ENCODE data around the gene ARHGEF28.

Gene ARHGEF28

DNA sequence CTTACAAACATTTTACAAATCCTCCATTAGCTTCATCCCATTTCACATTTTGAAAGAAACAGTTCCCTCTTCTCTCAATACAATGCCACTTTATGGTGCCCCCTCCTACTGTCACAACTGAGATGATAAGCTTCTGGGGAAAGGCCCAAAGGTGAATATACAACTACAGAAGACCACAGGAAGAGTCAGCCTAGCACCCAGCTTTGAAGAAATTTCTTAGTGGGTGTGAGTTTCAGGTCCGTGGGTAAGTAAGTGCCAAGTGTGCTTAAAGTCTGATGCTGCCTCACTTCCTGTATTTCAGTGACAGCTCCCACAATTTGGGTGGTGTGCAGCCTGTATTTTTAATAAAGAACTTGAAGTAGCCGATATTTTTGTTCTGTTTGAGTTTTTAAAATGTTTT is 68.1 kb downstream of the ARHGEF28 start:
- no peak overlapping the region for H2AFZ ChIP-seq (ENCODE audit: insufficient read depth, low read length, poor library complexity)
- no peaks in the 10 kb centered on the region for H3K79me2 ChIP-seq (ENCODE audit: control insufficient read depth, insufficient read depth, low read length, poor library complexity)
- H3K18ac ChIP-seq (ENCODE audit: low read length): no peak overlapping the region
- H3K23ac ChIP-seq (ENCODE audit: low read length): no peak overlapping the region
- no peak overlapping the region for H4K8ac ChIP-seq (ENCODE audit: low read depth, low read length)
- H2BK120ac ChIP-seq (ENCODE audit: insufficient read depth, low read length, poor library complexity): no peak overlapping the region
- H3K4me3 ChIP-seq (ENCODE audit: low read depth, low read length): no peak overlapping the region
- no peak overlapping the region for H3K4me2 ChIP-seq (ENCODE audit: low read length)
- H2BK5ac ChIP-seq (ENCODE audit: low read depth, low read length, poor library complexity): no peak overlapping the region
- no peak overlapping the region for H3K27ac ChIP-seq (ENCODE audit: low read depth, low read length)
- no peak overlapping the region for H3K4ac ChIP-seq (ENCODE audit: low read depth, low read length)
- no peaks in the 10 kb centered on the region for H3K4me1 ChIP-seq (ENCODE audit: control insufficient read depth in 1 of 2, insufficient read depth in 2 of 2, low read length in 2 of 2)
- no peak overlapping the region for H3K9ac ChIP-seq (ENCODE audit: low read length)
- H3K9me3 ChIP-seq (ENCODE audit: insufficient read depth, low read depth, low read length): no peaks in the 10 kb centered on the region
- no peak for DNase-seq
- no peaks in the 10 kb centered on the region for H3K36me3 ChIP-seq (ENCODE audit: control insufficient read depth in 1 of 2, insufficient read depth in 2 of 2, low read length in 2 of 2)
- WGBS (ENCODE audit: extremely low coverage, insufficient coverage, insufficient read length): no CpG with 5 or more reads among the region's 2 CpGs
- H3K27me3 ChIP-seq (ENCODE audit: insufficient read depth, low read length): no peaks in the 10 kb centered on the region
- H4K91ac ChIP-seq (ENCODE audit: low read depth, low read length): no peak overlapping the region
- no peak overlapping the region for H3K14ac ChIP-seq (ENCODE audit: low read length)
- no peak overlapping the region for H2BK12ac ChIP-seq (ENCODE audit: low read length)
- no peak overlapping the region for H2AK5ac ChIP-seq (ENCODE audit: low read length)
- H3K79me1 ChIP-seq (ENCODE audit: low read length): no peaks in the 10 kb centered on the region
- no peak overlapping the region for H4K12ac ChIP-seq (ENCODE audit: low read depth, low read length)

GRCh38 chr5:73698011-73698410 is 72.0 kb downstream of the ARHGEF28 start:
- no peak overlapping the region for H3K9ac ChIP-seq (ENCODE audit: low read length)

GRCh38 chr5:73701566-73701965 is 75.6 kb downstream of the ARHGEF28 start:
- no peak overlapping the region for H3K18ac ChIP-seq (ENCODE audit: low read length)
- H2BK5ac ChIP-seq (ENCODE audit: low read depth, low read length, poor library complexity): no peak overlapping the region
- H2AK5ac ChIP-seq (ENCODE audit: low read length): no peak overlapping the region
- no peak overlapping the region for H2BK120ac ChIP-seq (ENCODE audit: insufficient read depth, low read length, poor library complexity)
- no peaks in the 10 kb centered on the region for H3K4me1 ChIP-seq (ENCODE audit: control insufficient read depth in 1 of 2, insufficient read depth in 2 of 2, low read length in 2 of 2)
- H3K23ac ChIP-seq (ENCODE audit: low read length): no peak overlapping the region
- H3K27me3 ChIP-seq (ENCODE audit: insufficient read depth, low read length): no peaks in the 10 kb centered on the region
- no peaks in the 10 kb centered on the region for H3K36me3 ChIP-seq (ENCODE audit: control insufficient read depth in 1 of 2, insufficient read depth in 2 of 2, low read length in 2 of 2)
- no peak overlapping the region for H3K14ac ChIP-seq (ENCODE audit: low read length)
- no peaks in the 10 kb centered on the region for H3K79me1 ChIP-seq (ENCODE audit: low read length)
- DNase-seq: peak; percentile 38 to 83
- H3K4me2 ChIP-seq (ENCODE audit: low read length): no peak overlapping the region
- no CpG with 5 or more reads among the region's 3 CpGs for WGBS (ENCODE audit: extremely low coverage, insufficient coverage, insufficient read length)
- no peaks in the 10 kb centered on the region for H3K9me3 ChIP-seq (ENCODE audit: insufficient read depth, low read depth, low read length)
- H4K12ac ChIP-seq (ENCODE audit: low read depth, low read length): no peak overlapping the region
- no peak overlapping the region for H3K27ac ChIP-seq (ENCODE audit: low read depth, low read length)
- H2AFZ ChIP-seq (ENCODE audit: insufficient read depth, low read length, poor library complexity): no peak overlapping the region
- H3K9ac ChIP-seq (ENCODE audit: low read length): no peak overlapping the region
- no peak overlapping the region for H4K91ac ChIP-seq (ENCODE audit: low read depth, low read length)
- H3K4me3 ChIP-seq (ENCODE audit: low read depth, low read length): no peak overlapping the region
- no peak overlapping the region for H2BK12ac ChIP-seq (ENCODE audit: low read length)
- H3K4ac ChIP-seq (ENCODE audit: low read depth, low read length): no peak overlapping the region
- H4K8ac ChIP-seq (ENCODE audit: low read depth, low read length): no peak overlapping the region
- no peaks in the 10 kb centered on the region for H3K79me2 ChIP-seq (ENCODE audit: control insufficient read depth, insufficient read depth, low read length, poor library complexity)

More at GRCh38 chr5:73698011-73698410, 72.0 kb downstream of the ARHGEF28 start:
- Histone ChIP-seq H3K27me3 (ENCODE audit: insufficient read depth, low read length) (no peaks in the 10 kb centered on the region), H4K8ac (ENCODE audit: low read depth, low read length) (no peak overlapping the region), H2BK12ac (ENCODE audit: low read length) (no peak overlapping the region), H3K79me2 (ENCODE audit: control insufficient read depth, insufficient read depth, low read length, poor library complexity) (no peaks in the 10 kb centered on the region), H3K4me1 (ENCODE audit: control insufficient read depth in 1 of 2, insufficient read depth in 2 of 2, low read length in 2 of 2) (no peaks in the 10 kb centered on the region), H3K79me1 (ENCODE audit: low read length) (no peaks in the 10 kb centered on the region), H3K4me2 (ENCODE audit: low read length) (no peak overlapping the region), H2AK5ac (ENCODE audit: low read length) (no peak overlapping the region), H4K91ac (ENCODE audit: low read depth, low read length) (no peak overlapping the region), H3K18ac (ENCODE audit: low read length) (no peak overlapping the region), H3K9me3 (ENCODE audit: insufficient read depth, low read depth, low read length) (no peaks in the 10 kb centered on the region), H3K4ac (ENCODE audit: low read depth, low read length) (no peak overlapping the region), H3K4me3 (ENCODE audit: low read depth, low read length) (no peak overlapping the region), H2BK5ac (ENCODE audit: low read depth, low read length, poor library complexity) (no peak overlapping the region), H3K27ac (ENCODE audit: low read depth, low read length) (no peak overlapping the region), H3K36me3 (ENCODE audit: control insufficient read depth in 1 of 2, insufficient read depth in 2 of 2, low read length in 2 of 2) (no peaks in the 10 kb centered on the region), H2AFZ (ENCODE audit: insufficient read depth, low read length, poor library complexity) (no peak overlapping the region), H4K12ac (ENCODE audit: low read depth, low read length) (no peak overlapping the region), H3K14ac (ENCODE audit: low read length) (no peak overlapping the region), H2BK120ac (ENCODE audit: insufficient read depth, low read length, poor library complexity) (no peak overlapping the region), H3K23ac (ENCODE audit: low read length) (no peak overlapping the region)
- no CpG with 5 or more reads among the region's 3 CpGs for WGBS (ENCODE audit: extremely low coverage, insufficient coverage, insufficient read length)
- DNase-seq: no peak

DNA sequence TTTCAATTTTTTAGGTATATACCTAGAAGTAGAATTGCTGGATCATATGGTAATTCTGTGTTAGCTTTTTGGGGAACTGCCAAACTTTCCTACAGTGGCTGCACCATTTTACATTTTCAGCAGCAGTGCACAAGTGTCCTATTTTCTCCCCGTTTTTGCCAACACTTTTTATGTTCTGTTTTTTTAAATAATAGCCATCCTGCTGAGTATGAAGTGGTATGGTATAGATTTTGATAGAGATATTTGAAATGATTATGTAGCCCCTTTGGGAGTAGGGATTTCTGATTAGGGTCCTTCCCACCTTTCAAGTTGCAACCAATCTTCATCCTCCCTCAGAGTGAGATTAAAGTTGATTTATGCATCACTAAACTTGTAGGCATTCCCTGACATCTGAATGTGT is 76.5 kb downstream of the ARHGEF28 start:
- Histone ChIP-seq H3K9ac (ENCODE audit: low read length) (no peak overlapping the region), H4K91ac (ENCODE audit: low read depth, low read length) (no peak overlapping the region), H3K4me1 (ENCODE audit: control insufficient read depth in 1 of 2, insufficient read depth in 2 of 2, low read length in 2 of 2) (no peaks in the 10 kb centered on the region), H3K4me3 (ENCODE audit: low read depth, low read length) (no peak overlapping the region), H3K4me2 (ENCODE audit: low read length) (no peak overlapping the region), H3K23ac (ENCODE audit: low read length) (no peak overlapping the region), H4K8ac (ENCODE audit: low read depth, low read length) (no peak overlapping the region), H2BK5ac (ENCODE audit: low read depth, low read length, poor library complexity) (no peak overlapping the region), H2BK120ac (ENCODE audit: insufficient read depth, low read length, poor library complexity) (no peak overlapping the region), H2BK12ac (ENCODE audit: low read length) (no peak overlapping the region), H3K79me2 (ENCODE audit: control insufficient read depth, insufficient read depth, low read length, poor library complexity) (no peaks in the 10 kb centered on the region), H3K18ac (ENCODE audit: low read length) (no peak overlapping the region), H3K36me3 (ENCODE audit: control insufficient read depth in 1 of 2, insufficient read depth in 2 of 2, low read length in 2 of 2) (no peaks in the 10 kb centered on the region), H3K27me3 (ENCODE audit: insufficient read depth, low read length) (no peaks in the 10 kb centered on the region), H2AFZ (ENCODE audit: insufficient read depth, low read length, poor library complexity) (no peak overlapping the region), H3K27ac (ENCODE audit: low read depth, low read length) (no peak overlapping the region), H3K79me1 (ENCODE audit: low read length) (no peaks in the 10 kb centered on the region), H4K12ac (ENCODE audit: low read depth, low read length) (no peak overlapping the region), H2AK5ac (ENCODE audit: low read length) (no peak overlapping the region), H3K4ac (ENCODE audit: low read depth, low read length) (no peak overlapping the region), H3K9me3 (ENCODE audit: insufficient read depth, low read depth, low read length) (no peaks in the 10 kb centered on the region), H3K14ac (ENCODE audit: low read length) (no peak overlapping the region)
- no peak for DNase-seq
- WGBS (ENCODE audit: extremely low coverage, insufficient coverage, insufficient read length): no CpG with 5 or more reads among the region's 1 CpG

Measured in trophoblast cell (in vitro differentiated cells and primary cell).